ENCODE data around the gene BMP6.
"Not testable (repeated sequence)": the region's sequence is repeated elsewhere in the genome, so short reads cannot be mapped to it uniquely, and the experiment has no call there.

The BMP6 gene

GRCh38 chr6:7891078-7891872 lies 165.4 kb downstream of the BMP6 start:
- no peak for DNase-seq (ENCODE audit: low read depth, low spot score)
- Histone ChIP-seq H3K36me3 (ENCODE audit: control insufficient read depth, insufficient read depth, low read length) (peaks cover 44% of the 10 kb centered on the region), H3K27me3 (ENCODE audit: control insufficient read depth, insufficient read depth, low read length) (no peaks in the 10 kb centered on the region), H3K4me1 (ENCODE audit: control insufficient read depth, insufficient read depth, low read length) (no peaks in the 10 kb centered on the region), H3K9me3 (ENCODE audit: control insufficient read depth, insufficient read depth, low read length) (no peaks in the 10 kb centered on the region), H3K27ac (ENCODE audit: low read length) (no peak overlapping the region), H3K4me3 (ENCODE audit: low read length) (no peak overlapping the region)
- no CpG with 5 or more reads among the region's 15 CpGs for WGBS (ENCODE audit: insufficient coverage, insufficient read length)

- H3K36me3 ChIP-seq (ENCODE audit: control insufficient read depth, insufficient read depth, low read length) = peaks cover 40% of the 10 kb centered on the region
- not testable (repeated sequence) for H3K4me1 ChIP-seq (ENCODE audit: control insufficient read depth, insufficient read depth, low read length); H3K27me3 ChIP-seq (ENCODE audit: control insufficient read depth, insufficient read depth, low read length); DNase-seq (ENCODE audit: low read depth, low spot score); H3K4me3 ChIP-seq (ENCODE audit: low read length); H3K9me3 ChIP-seq (ENCODE audit: control insufficient read depth, insufficient read depth, low read length); H3K27ac ChIP-seq (ENCODE audit: low read length)
- WGBS (ENCODE audit: insufficient coverage, insufficient read length) = no CpG with 5 or more reads among the region's 4 CpGs
Observed at GRCh38 chr6:7892367-7892766, 166.5 kb downstream of the BMP6 start.

- Histone ChIP-seq H3K36me3 (ENCODE audit: control insufficient read depth, insufficient read depth, low read length) (peaks cover 31% of the 10 kb centered on the region), H3K9me3 (ENCODE audit: control insufficient read depth, insufficient read depth, low read length) (no peaks in the 10 kb centered on the region), H3K4me3 (ENCODE audit: low read length) (no peak overlapping the region), H3K27ac (ENCODE audit: low read length) (no peak overlapping the region), H3K4me1 (ENCODE audit: control insufficient read depth, insufficient read depth, low read length) (no peaks in the 10 kb centered on the region), H3K27me3 (ENCODE audit: control insufficient read depth, insufficient read depth, low read length) (no peaks in the 10 kb centered on the region)
- WGBS (ENCODE audit: insufficient coverage, insufficient read length) = no CpG with 5 or more reads among the region's 12 CpGs
- no peak for DNase-seq (ENCODE audit: low read depth, low spot score)
Observed at GRCh38 chr6:7893342-7893741, 167.4 kb downstream of the BMP6 start.

GRCh38 chr6:7894262-7895124 lies 168.6 kb downstream of the BMP6 start:
- no peak overlapping the region for H3K27ac ChIP-seq (ENCODE audit: low read length)
- peaks cover 27% of the 10 kb centered on the region for H3K36me3 ChIP-seq (ENCODE audit: control insufficient read depth, insufficient read depth, low read length)
- no peaks in the 10 kb centered on the region for H3K9me3 ChIP-seq (ENCODE audit: control insufficient read depth, insufficient read depth, low read length)
- no peaks in the 10 kb centered on the region for H3K4me1 ChIP-seq (ENCODE audit: control insufficient read depth, insufficient read depth, low read length)
- H3K27me3 ChIP-seq (ENCODE audit: control insufficient read depth, insufficient read depth, low read length) = no peaks in the 10 kb centered on the region
- no CpG with 5 or more reads among the region's 13 CpGs for WGBS (ENCODE audit: insufficient coverage, insufficient read length)
- DNase-seq (ENCODE audit: low read depth, low spot score) = no peak
- H3K4me3 ChIP-seq (ENCODE audit: low read length) = no peak overlapping the region

GRCh38 chr6:7895125-7895423 lies 169.2 kb downstream of the BMP6 start:
- no peaks in the 10 kb centered on the region for H3K4me1 ChIP-seq (ENCODE audit: control insufficient read depth, insufficient read depth, low read length)
- WGBS (ENCODE audit: insufficient coverage, insufficient read length) = no CpG with 5 or more reads among the region's 7 CpGs

GRCh38 chr6:7896465-7896987 lies 170.6 kb downstream of the BMP6 start:
- no peaks in the 10 kb centered on the region for H3K4me1 ChIP-seq (ENCODE audit: control insufficient read depth, insufficient read depth, low read length)
- H3K27ac ChIP-seq (ENCODE audit: low read length) = no peak overlapping the region
- no CpG with 5 or more reads among the region's 6 CpGs for WGBS (ENCODE audit: insufficient coverage, insufficient read length)
- H3K9me3 ChIP-seq (ENCODE audit: control insufficient read depth, insufficient read depth, low read length) = no peaks in the 10 kb centered on the region
- H3K27me3 ChIP-seq (ENCODE audit: control insufficient read depth, insufficient read depth, low read length) = no peaks in the 10 kb centered on the region
- no peak for DNase-seq (ENCODE audit: low read depth, low spot score)
- no peak overlapping the region for H3K4me3 ChIP-seq (ENCODE audit: low read length)
- peaks cover 29% of the 10 kb centered on the region for H3K36me3 ChIP-seq (ENCODE audit: control insufficient read depth, insufficient read depth, low read length)

More at GRCh38 chr6:7895125-7895423, 169.2 kb downstream of the BMP6 start:
- no peaks in the 10 kb centered on the region for H3K9me3 ChIP-seq (ENCODE audit: control insufficient read depth, insufficient read depth, low read length)
- H3K4me3 ChIP-seq (ENCODE audit: low read length) = no peak overlapping the region
- peaks cover 27% of the 10 kb centered on the region for H3K36me3 ChIP-seq (ENCODE audit: control insufficient read depth, insufficient read depth, low read length)
- H3K27me3 ChIP-seq (ENCODE audit: control insufficient read depth, insufficient read depth, low read length) = no peaks in the 10 kb centered on the region
- no peak for DNase-seq (ENCODE audit: low read depth, low spot score)
- H3K27ac ChIP-seq (ENCODE audit: low read length) = no peak overlapping the region

GRCh38 chr6:7897461-7898192 lies 171.7 kb downstream of the BMP6 start:
- H3K27ac ChIP-seq (ENCODE audit: low read length) = no peak overlapping the region
- H3K9me3 ChIP-seq (ENCODE audit: control insufficient read depth, insufficient read depth, low read length) = no peaks in the 10 kb centered on the region
- H3K4me3 ChIP-seq (ENCODE audit: low read length) = no peak overlapping the region
- WGBS (ENCODE audit: insufficient coverage, insufficient read length) = no CpG with 5 or more reads among the region's 9 CpGs
- no peaks in the 10 kb centered on the region for H3K27me3 ChIP-seq (ENCODE audit: control insufficient read depth, insufficient read depth, low read length)
- H3K4me1 ChIP-seq (ENCODE audit: control insufficient read depth, insufficient read depth, low read length) = no peaks in the 10 kb centered on the region; the same call in 1 of the 2 replicates
- peaks cover 33% of the 10 kb centered on the region for H3K36me3 ChIP-seq (ENCODE audit: control insufficient read depth, insufficient read depth, low read length)
- DNase-seq (ENCODE audit: low read depth, low spot score) = no peak

- peaks cover 33% of the 10 kb centered on the region for H3K36me3 ChIP-seq (ENCODE audit: control insufficient read depth, insufficient read depth, low read length)
- not testable (repeated sequence) for H3K27ac ChIP-seq (ENCODE audit: low read length); H3K27me3 ChIP-seq (ENCODE audit: control insufficient read depth, insufficient read depth, low read length); H3K4me3 ChIP-seq (ENCODE audit: low read length); H3K4me1 ChIP-seq (ENCODE audit: control insufficient read depth, insufficient read depth, low read length); DNase-seq (ENCODE audit: low read depth, low spot score); H3K9me3 ChIP-seq (ENCODE audit: control insufficient read depth, insufficient read depth, low read length)
- WGBS (ENCODE audit: insufficient coverage, insufficient read length) = no CpG with 5 or more reads among the region's 8 CpGs
Observed at GRCh38 chr6:7898193-7898586, 172.3 kb downstream of the BMP6 start.

- Histone ChIP-seq H3K27ac (ENCODE audit: low read length) (no peak overlapping the region), H3K36me3 (ENCODE audit: control insufficient read depth, insufficient read depth, low read length) (peaks cover 30% of the 10 kb centered on the region), H3K27me3 (ENCODE audit: control insufficient read depth, insufficient read depth, low read length) (no peaks in the 10 kb centered on the region), H3K9me3 (ENCODE audit: control insufficient read depth, insufficient read depth, low read length) (no peaks in the 10 kb centered on the region), H3K4me3 (ENCODE audit: low read length) (no peak overlapping the region), H3K4me1 (ENCODE audit: control insufficient read depth, insufficient read depth, low read length) (no peaks in the 10 kb centered on the region; the same call in 1 of the 2 replicates)
- WGBS (ENCODE audit: insufficient coverage, insufficient read length) = no CpG with 5 or more reads among the region's 5 CpGs
- DNase-seq (ENCODE audit: low read depth, low spot score) = no peak
Observed at GRCh38 chr6:7899101-7899888, 173.4 kb downstream of the BMP6 start.

- Histone ChIP-seq H3K9me3 (ENCODE audit: control insufficient read depth, insufficient read depth, low read length) (no peaks in the 10 kb centered on the region), H3K4me1 (ENCODE audit: control insufficient read depth, insufficient read depth, low read length) (no peaks in the 10 kb centered on the region; the same call in 1 of the 2 replicates), H3K27ac (ENCODE audit: low read length) (no peak overlapping the region), H3K27me3 (ENCODE audit: control insufficient read depth, insufficient read depth, low read length) (no peaks in the 10 kb centered on the region), H3K36me3 (ENCODE audit: control insufficient read depth, insufficient read depth, low read length) (peaks cover 32% of the 10 kb centered on the region), H3K4me3 (ENCODE audit: low read length) (no peak overlapping the region)
- no CpG with 5 or more reads among the region's 4 CpGs for WGBS (ENCODE audit: insufficient coverage, insufficient read length)
- no peak for DNase-seq (ENCODE audit: low read depth, low spot score)
Observed at GRCh38 chr6:7899889-7900213, 174.0 kb downstream of the BMP6 start.
